ENCODE data around the gene LHX3.

Gene LHX3

GRCh38 chr9:136209232-136209631, 4.3 kb upstream of the LHX3 start:
- DNase-seq = no peak

- DNase-seq = no peak
Observed at GRCh38 chr9:136208675-136209074, 3.7 kb upstream of the LHX3 start.

- no peak for DNase-seq
Observed at GRCh38 chr9:136207616-136208015, 2.7 kb upstream of the LHX3 start.

- no peak for DNase-seq
Observed at GRCh38 chr9:136206602-136207275, 1.8 kb upstream of the LHX3 start.

GRCh38 chr9:136205707-136205992, 722 bp upstream of the LHX3 start:
- no peak for DNase-seq

- no peak for DNase-seq
Observed at GRCh38 chr9:136204145-136204805, 653 bp downstream of the LHX3 start.

- no peak for DNase-seq
Observed at GRCh38 chr9:136203408-136204144, 1.4 kb downstream of the LHX3 start.

GRCh38 chr9:136202454-136203407, 2.2 kb downstream of the LHX3 start:
- DNase-seq = no peak

GRCh38 chr9:136201609-136202453, 3.1 kb downstream of the LHX3 start:
- DNase-seq = no peak

GRCh38 chr9:136201174-136201573, 3.8 kb downstream of the LHX3 start:
- DNase-seq = no peak

GRCh38 chr9:136200424-136200823, 4.5 kb downstream of the LHX3 start:
- DNase-seq = no peak

- DNase-seq = no peak
Observed at GRCh38 chr9:136199391-136200288, 5.3 kb downstream of the LHX3 start.

GRCh38 chr9:136198605-136199083, 6.3 kb downstream of the LHX3 start:
- DNase-seq = no peak

- DNase-seq = no peak
Observed at GRCh38 chr9:136197930-136198604, 6.9 kb downstream of the LHX3 start.

GRCh38 chr9:136197084-136197875, 7.6 kb downstream of the LHX3 start:
- no peak for DNase-seq

GRCh38 chr9:136196404-136197083, 8.4 kb downstream of the LHX3 start:
- DNase-seq = no peak

- DNase-seq = no peak
Observed at GRCh38 chr9:136194540-136194939, 10.4 kb downstream of the LHX3 start.
